HCT116 (cell line): ENCODE results near the gene FAM234B. TPM values are rescaled to one million over a fixed set of nuclear protein-coding genes. Genes with fewer than 3 reads are reported as not detected.

Experiments used
- ATAC-seq: fragments of 200-7000 bp; cut with Tn5 transposase; 2 replicates; pipeline ENCODE4 v1.9.1; 2020; ENCODE audit warnings: mild to moderate bottlenecking, moderate library complexity
- BruUV-seq: library from RNA; stranded (reverse); fragments of 400-500 nt; replicated peaks from 2 replicates; lab custom pipeline; 2021; lab: Mats Ljungman, UMichigan
- CTCF ChIA-PET: fragments of 300-600 bp; sonication (Branson Sonifier 250); formaldehyde crosslinking; loops from one replicate; lab custom pipeline; 2021; ENCODE audit warnings: antibody characterized with exemption; lab: Charles Lee
- POLR2A ChIA-PET: fragments of 300-600, 350-600 bp; sonication (Branson Sonifier 250); formaldehyde crosslinking; loops from one replicate; lab custom pipeline; 2021; ENCODE audit warnings: antibody characterized with exemption; lab: Charles Lee
- RAD21 ChIA-PET, 2 experiments: fragments of 300-600 bp; sonication (Branson Sonifier 250); formaldehyde crosslinking; loops; one replicate each; lab custom pipeline; 2023; ENCODE audit warnings: low total read pairs in 2 of 2; ENCODE audit not compliant: uncharacterized antibody in 2 of 2, unreplicated experiment in 2 of 2, low non-redundant PET in 1 of 2; lab: Charles Lee
- DNase-seq: peaks from one replicate; pipeline ENCODE4 v3.0.0-alpha.2; 2010; ENCODE audit warnings: low read depth, low spot score
- H2AFZ ChIP-seq: fragments of 200-600 bp; shearing (Covaris generic), sonication (generic); 2 replicates; pipeline ENCODE4 v1.6.1; 2017; ENCODE audit warnings: low read depth, mixed run types, mixed read lengths, antibody characterized with exemption, low read length; ENCODE audit not compliant: poor library complexity, severe bottlenecking
- H3K27ac ChIP-seq: 2 replicates; pipeline ENCODE4 v1.5.1; 2012; ENCODE audit warnings: low read depth, low read length
- H3K27me3 ChIP-seq: fragments of 200-600 bp; sonication (generic); 2 replicates; pipeline ENCODE4 v1.6.1; 2016; ENCODE audit warnings: mixed run types, low read length, mixed read lengths; ENCODE audit not compliant: insufficient read depth
- H3K36me3 ChIP-seq, 2 experiments: fragments of 200-500 bp in 1 of 2; fragments of 200-600 bp in 1 of 2; sonication (Bioruptor generic) in 1 of 2; sonication (generic) in 1 of 2; 2 replicates each; pipeline versions ENCODE4 v1.5.1 to v1.6.1; 2014 to 2016; ENCODE audit warnings: low read length in 2 of 2, inconsistent platforms in 1 of 2, mixed read lengths in 1 of 2, mixed run types in 1 of 2; ENCODE audit not compliant: insufficient read depth in 2 of 2, control insufficient read depth in 1 of 2
- H3K4me1 ChIP-seq, 2 experiments: fragments of 200-600 bp in 1 of 2; sonication (generic) in 1 of 2; 2 replicates each; pipeline versions ENCODE4 v1.5.1 to v1.6.1; 2012 to 2017; ENCODE audit warnings: low read length in 2 of 2, inconsistent platforms in 1 of 2, mild to moderate bottlenecking in 1 of 2, mixed read lengths in 1 of 2, mixed run types in 1 of 2, moderate library complexity in 1 of 2; ENCODE audit not compliant: insufficient read depth in 2 of 2, control insufficient read depth in 1 of 2
- H3K4me2 ChIP-seq: fragments of 200-600 bp; sonication (generic); 2 replicates; pipeline ENCODE4 v1.6.1; 2017; ENCODE audit warnings: mixed run types, low read length, mixed read lengths
- H3K4me3 ChIP-seq, 2 experiments: fragments of 200-600 bp in 1 of 2; sonication (generic) in 1 of 2; replicated peaks in 1 of 2; 2 replicates each; pipeline ENCODE4 v1.5.1; 2011 to 2016; ENCODE audit warnings: low read length in 2 of 2, control low read depth in 1 of 2, low read depth in 1 of 2, mild to moderate bottlenecking in 1 of 2, mixed read lengths in 1 of 2, mixed run types in 1 of 2
- H3K79me2 ChIP-seq: fragments of 200-600 bp; sonication (generic); 2 replicates; pipeline ENCODE4 v1.6.1; 2017; ENCODE audit warnings: mild to moderate bottlenecking, mixed run types, low read length, moderate library complexity, mixed read lengths; ENCODE audit not compliant: insufficient read depth
- H3K9ac ChIP-seq: fragments of 200-600 bp; sonication (generic); 2 replicates; pipeline ENCODE4 v1.6.1; 2016; ENCODE audit warnings: low read length, mixed read lengths
- H3K9me2 ChIP-seq: fragments of 200-600 bp; sonication (generic), shearing (Covaris generic); 2 replicates; pipeline ENCODE4 v1.6.1; 2017; ENCODE audit warnings: mixed run types, mild to moderate bottlenecking, moderate library complexity; ENCODE audit not compliant: insufficient read depth
- H3K9me3 ChIP-seq, 2 experiments: fragments of 200-500 bp in 1 of 2; fragments of 200-600 bp in 1 of 2; sonication (Bioruptor generic) in 1 of 2; sonication (generic) in 1 of 2; 2 replicates each; pipeline ENCODE4 v1.6.1; 2014 to 2017; ENCODE audit warnings: low read length in 2 of 2, mixed read lengths in 2 of 2, inconsistent platforms in 1 of 2, low read depth in 1 of 2, mild to moderate bottlenecking in 1 of 2, mixed run types in 1 of 2, moderate library complexity in 1 of 2; ENCODE audit not compliant: control insufficient read depth in 1 of 2, insufficient read depth in 1 of 2
- H4K20me1 ChIP-seq: fragments of 200-600 bp; sonication (generic), shearing (Covaris generic); 2 replicates; pipeline ENCODE4 v1.6.1; 2017; ENCODE audit warnings: mixed run types, mild to moderate bottlenecking, moderate library complexity; ENCODE audit not compliant: insufficient read depth
- CEBPB ChIP-seq: IDR thresholded peaks from 2 replicates; pipeline ENCODE4 v1.6.1; 2012; ENCODE audit warnings: low read depth
- EGR1 ChIP-seq: IDR thresholded peaks from 2 replicates; pipeline ENCODE4 v1.6.1; 2012; ENCODE audit warnings: low read depth
- EZH2 ChIP-seq: fragments of 200-600 bp; sonication (generic); IDR thresholded peaks from 2 replicates; pipeline ENCODE4 v1.6.1; 2017; ENCODE audit warnings: antibody characterized with exemption, mixed run types
- EZH2phosphoT487 ChIP-seq: fragments of 200-600 bp; IDR thresholded peaks from 2 replicates; pipeline ENCODE4 v1.6.1; 2018; ENCODE audit warnings: antibody characterized with exemption, borderline replicate concordance
- FOSL1 ChIP-seq: IDR thresholded peaks from 2 replicates; pipeline ENCODE4 v1.6.1; 2012; ENCODE audit warnings: low read depth
- POLR2A ChIP-seq: IDR thresholded peaks from 2 replicates; pipeline ENCODE4 v1.7.0; 2011; ENCODE audit warnings: borderline replicate concordance; ENCODE audit not compliant: insufficient read depth, insufficient read length; ENCODE audit errors: extremely low read depth
- RAD21 ChIP-seq: IDR thresholded peaks from 2 replicates; pipeline ENCODE4 v1.6.1; 2012; ENCODE audit warnings: low read depth, mild to moderate bottlenecking
- SIN3A ChIP-seq: IDR thresholded peaks from 2 replicates; pipeline ENCODE4 v1.6.1; 2012; ENCODE audit warnings: low read depth
- TCF7L2 ChIP-seq: IDR thresholded peaks from 2 replicates; pipeline ENCODE4 v1.7.0; 2011; ENCODE audit warnings: borderline replicate concordance, inconsistent platforms; ENCODE audit not compliant: insufficient read depth, insufficient read length; ENCODE audit errors: extremely low read depth
- ZFX ChIP-seq: fragments of 450-650 bp; IDR thresholded peaks from 2 replicates; pipeline ENCODE4 v1.6.1; 2017
- intact Hi-C: fragments of 100-400 bp; cut with micrococcal nuclease; formaldehyde crosslinking; loops from 2 replicates; pipeline ENCODE4 v1.10.0; 2022
- total RNA-seq: library from RNA; stranded (reverse); gene quantifications from one replicate; pipeline ENCODE4 v1.2.1, GENCODE V29; 2021; ENCODE audit not compliant: unreplicated experiment
- TF ChIP-seq, protein P1 (sequence below): IDR thresholded peaks from 2 replicates; pipeline ENCODE4 v1.6.1; 2012
- TF ChIP-seq, protein P2 (sequence below), 3 experiments: fragments of 200-600 bp in 1 of 3; sonication (generic) in 1 of 3; IDR thresholded peaks in 2 of 3; conservative IDR thresholded peaks in 1 of 3; 2 replicates each; pipeline ENCODE4 v1.5.1; 2012 to 2017; ENCODE audit warnings: low read depth in 2 of 3, low read length in 2 of 3, antibody characterized with exemption in 1 of 3, borderline replicate concordance in 1 of 3, control low read depth in 1 of 3, mild to moderate bottlenecking in 1 of 3, mixed read lengths in 1 of 3, mixed run types in 1 of 3, moderate library complexity in 1 of 3; ENCODE audit not compliant: insufficient read depth in 1 of 3
- TF ChIP-seq, protein P3 (sequence below): IDR thresholded peaks from 2 replicates; pipeline ENCODE4 v1.6.1; 2012

The FAM234B gene
- total RNA-seq, 1 experiment from 2014 or later: 15.9 TPM

DNA sequence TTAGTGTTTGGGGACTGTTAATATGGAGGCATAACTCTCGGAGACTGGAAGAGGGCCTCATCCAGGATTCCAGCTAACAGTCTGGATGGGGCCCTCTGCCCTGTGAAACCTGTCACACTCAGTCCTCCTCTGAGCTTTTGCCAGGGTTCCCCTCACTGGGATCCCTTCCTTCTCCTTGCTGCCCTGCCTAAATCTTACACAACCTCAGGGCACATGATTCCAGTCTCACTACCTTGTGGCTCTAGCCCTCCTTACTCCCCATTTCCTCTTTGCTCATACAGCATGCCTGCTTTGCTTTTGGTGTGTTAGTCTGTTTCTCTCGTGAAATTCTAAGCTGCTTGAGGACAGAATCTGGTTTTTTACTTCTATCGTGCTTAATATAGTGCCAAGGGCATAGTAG lies 60.2 kb downstream of the FAM234B start:
- ChIA-PET CTCF (no interaction called here), RAD21 (no interaction called here), POLR2A (no interaction called here)
- ATAC-seq: no peak
- Histone ChIP-seq H3K36me3 (no peaks in the 10 kb centered on the region), H3K9me2 (no peaks in the 10 kb centered on the region), H3K9me3 (0 out of 4 replicates have a peak, but pooled peaks cover 0 to 11% of the 10 kb centered on the region in 2 experiments), H3K9ac (no peak overlapping the region), H3K4me2 (no peak overlapping the region), H3K4me1 (peaks cover 26 to 42% of the 10 kb centered on the region in 2 experiments), H3K27me3 (no peaks in the 10 kb centered on the region), H3K4me3 (no peak overlapping the region), H3K27ac (no peak overlapping the region), H4K20me1 (no peaks in the 10 kb centered on the region), H2AFZ (no peak overlapping the region), H3K79me2 (no peaks in the 10 kb centered on the region)
- intact Hi-C loops: no loop called here
- BruUV-seq: no TSS peak
- TF ChIP-seq EZH2 (no peak), ZFX (no peak), CEBPB (no peak), RAD21 (no peak), EGR1 (no peak), TCF7L2 (no peak), POLR2A (no peak), SIN3A (no peak), EZH2phosphoT487 (no peak), FOSL1 (no peak)
- TF ChIP-seq, protein P1, sequence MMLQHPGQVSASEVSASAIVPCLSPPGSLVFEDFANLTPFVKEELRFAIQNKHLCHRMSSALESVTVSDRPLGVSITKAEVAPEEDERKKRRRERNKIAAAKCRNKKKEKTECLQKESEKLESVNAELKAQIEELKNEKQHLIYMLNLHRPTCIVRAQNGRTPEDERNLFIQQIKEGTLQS: no peak
- TF ChIP-seq, protein P2, sequence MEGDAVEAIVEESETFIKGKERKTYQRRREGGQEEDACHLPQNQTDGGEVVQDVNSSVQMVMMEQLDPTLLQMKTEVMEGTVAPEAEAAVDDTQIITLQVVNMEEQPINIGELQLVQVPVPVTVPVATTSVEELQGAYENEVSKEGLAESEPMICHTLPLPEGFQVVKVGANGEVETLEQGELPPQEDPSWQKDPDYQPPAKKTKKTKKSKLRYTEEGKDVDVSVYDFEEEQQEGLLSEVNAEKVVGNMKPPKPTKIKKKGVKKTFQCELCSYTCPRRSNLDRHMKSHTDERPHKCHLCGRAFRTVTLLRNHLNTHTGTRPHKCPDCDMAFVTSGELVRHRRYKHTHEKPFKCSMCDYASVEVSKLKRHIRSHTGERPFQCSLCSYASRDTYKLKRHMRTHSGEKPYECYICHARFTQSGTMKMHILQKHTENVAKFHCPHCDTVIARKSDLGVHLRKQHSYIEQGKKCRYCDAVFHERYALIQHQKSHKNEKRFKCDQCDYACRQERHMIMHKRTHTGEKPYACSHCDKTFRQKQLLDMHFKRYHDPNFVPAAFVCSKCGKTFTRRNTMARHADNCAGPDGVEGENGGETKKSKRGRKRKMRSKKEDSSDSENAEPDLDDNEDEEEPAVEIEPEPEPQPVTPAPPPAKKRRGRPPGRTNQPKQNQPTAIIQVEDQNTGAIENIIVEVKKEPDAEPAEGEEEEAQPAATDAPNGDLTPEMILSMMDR (IDR thresholded peaks at IDR 0.05 in 2 of 3, conservative IDR thresholded peaks at IDR 0.05 in 1 of 3; ENCODE audit: borderline replicate concordance in 1 of 3, insufficient read depth in 1 of 3, low read depth in 2 of 3, low read length in 2 of 3): no peak
- TF ChIP-seq, protein P3, sequence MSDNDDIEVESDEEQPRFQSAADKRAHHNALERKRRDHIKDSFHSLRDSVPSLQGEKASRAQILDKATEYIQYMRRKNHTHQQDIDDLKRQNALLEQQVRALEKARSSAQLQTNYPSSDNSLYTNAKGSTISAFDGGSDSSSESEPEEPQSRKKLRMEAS: no peak
- DNase-seq: no peak
